ENCODE measurements around the gene IRF1. TPM values are rescaled to one million over a fixed set of nuclear protein-coding genes. Genes with fewer than 3 reads are reported as not detected.

The IRF1 gene
- total RNA-seq, 1 experiment from 2014 or later: 48.9 TPM

Other genes starting within 250 kb of the IRF1 start
- 9.9 TPM for gene PDLIM4, start 233.1 kb downstream of the IRF1 start, total RNA-seq (2021; ENCODE audit: unreplicated experiment)
- gene SLC22A4, start 196.4 kb downstream of the IRF1 start, total RNA-seq (2021; ENCODE audit: unreplicated experiment): 1.5 TPM
- 9.5 TPM for gene SLC22A5, start 121.1 kb downstream of the IRF1 start, total RNA-seq (2021; ENCODE audit: unreplicated experiment)
- gene IL5, start 52.7 kb upstream of the IRF1 start, total RNA-seq (2021; ENCODE audit: unreplicated experiment): not detected
- 77.6 TPM for gene RAD50, start 66.2 kb upstream of the IRF1 start, total RNA-seq (2021; ENCODE audit: unreplicated experiment)
- not detected for gene IL13, start 167.4 kb upstream of the IRF1 start, total RNA-seq (2021; ENCODE audit: unreplicated experiment)
- not detected for gene IL4, start 183.2 kb upstream of the IRF1 start, total RNA-seq (2021; ENCODE audit: unreplicated experiment)
- gene KIF3A, start 246.8 kb upstream of the IRF1 start, total RNA-seq (2021; ENCODE audit: unreplicated experiment): 17.1 TPM